ES-I3 (cell line): ENCODE measurements around the gene ZNF414.

Source experiments
- H3K36me3 ChIP-seq: 2 replicates; pipeline ENCODE4 v1.6.1; 2013; ENCODE audit warnings: mild to moderate bottlenecking, low read length, control low read depth, moderate library complexity; ENCODE audit not compliant: insufficient read depth
- H3K4me1 ChIP-seq: 2 replicates; pipeline ENCODE4 v1.6.1; 2013; ENCODE audit warnings: mild to moderate bottlenecking, control low read depth, low read length; ENCODE audit not compliant: insufficient read depth
- H3K9ac ChIP-seq: 2 replicates; pipeline ENCODE4 v1.6.1; 2013; ENCODE audit warnings: low read depth, mild to moderate bottlenecking, low read length, moderate library complexity
- H3K9me3 ChIP-seq: 2 replicates; pipeline ENCODE4 v1.6.1; 2013; ENCODE audit warnings: mild to moderate bottlenecking, low read length, moderate library complexity; ENCODE audit not compliant: control insufficient read depth, insufficient read depth

The ZNF414 gene

DNA sequence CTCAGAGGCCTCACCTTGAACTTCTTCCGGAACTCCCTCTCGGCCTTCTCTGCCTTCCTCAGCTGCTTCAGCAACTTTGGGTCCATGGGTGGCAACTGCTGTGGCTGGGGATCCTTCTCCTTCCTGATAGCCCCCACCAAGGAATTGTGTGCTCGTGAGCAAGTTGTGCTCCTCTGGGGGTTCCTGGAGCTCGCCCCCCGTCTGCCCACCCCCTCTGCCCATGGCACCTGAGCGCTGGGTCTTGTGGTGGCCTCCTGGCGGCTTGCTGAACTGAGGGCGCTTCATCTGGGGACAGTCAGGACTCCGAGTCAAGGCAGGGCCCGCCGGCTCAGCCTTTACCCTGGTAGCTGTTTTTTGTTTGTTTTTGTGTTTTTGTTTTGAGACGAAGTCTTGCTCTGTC, 23.1 kb downstream of the ZNF414 start:
- Histone ChIP-seq H3K4me1 (peaks cover 4% of the 10 kb centered on the region; the same call in 1 of the 2 replicates), H3K9ac (no peak overlapping the region), H3K9me3 (no peaks in the 10 kb centered on the region), H3K36me3 (peaks cover 7% of the 10 kb centered on the region)

DNA sequence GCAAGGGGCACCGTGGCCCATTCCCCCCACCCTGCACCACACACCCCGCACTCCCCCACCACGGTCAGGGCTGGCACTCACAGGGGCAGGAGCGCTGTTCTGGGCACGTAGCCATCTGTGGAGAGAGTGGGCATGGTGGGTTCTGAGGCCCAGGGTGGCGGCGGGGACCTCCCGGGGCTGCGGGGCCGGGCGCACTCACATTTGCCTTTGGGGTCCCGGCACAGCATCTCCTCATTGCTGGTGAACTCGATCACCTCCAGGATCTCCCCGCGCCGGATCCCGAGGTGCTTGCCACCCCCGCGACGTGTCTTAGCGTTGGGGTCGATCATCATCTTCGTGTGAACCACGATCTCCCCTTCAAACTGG, 23.6 kb downstream of the ZNF414 start:
- H3K9ac ChIP-seq: no peak overlapping the region
- no peaks in the 10 kb centered on the region for H3K9me3 ChIP-seq
- peaks cover 4% of the 10 kb centered on the region; the same call in 1 of the 2 replicates for H3K4me1 ChIP-seq
- H3K36me3 ChIP-seq: peaks cover 12% of the 10 kb centered on the region

- peaks cover 4% of the 10 kb centered on the region; the same call in 1 of the 2 replicates for H3K4me1 ChIP-seq
- no peaks in the 10 kb centered on the region for H3K9me3 ChIP-seq
- no peak overlapping the region for H3K9ac ChIP-seq
- peaks cover 18% of the 10 kb centered on the region for H3K36me3 ChIP-seq
Measured at GRCh38 chr19:8489561-8490394, 24.2 kb downstream of the ZNF414 start.

DNA sequence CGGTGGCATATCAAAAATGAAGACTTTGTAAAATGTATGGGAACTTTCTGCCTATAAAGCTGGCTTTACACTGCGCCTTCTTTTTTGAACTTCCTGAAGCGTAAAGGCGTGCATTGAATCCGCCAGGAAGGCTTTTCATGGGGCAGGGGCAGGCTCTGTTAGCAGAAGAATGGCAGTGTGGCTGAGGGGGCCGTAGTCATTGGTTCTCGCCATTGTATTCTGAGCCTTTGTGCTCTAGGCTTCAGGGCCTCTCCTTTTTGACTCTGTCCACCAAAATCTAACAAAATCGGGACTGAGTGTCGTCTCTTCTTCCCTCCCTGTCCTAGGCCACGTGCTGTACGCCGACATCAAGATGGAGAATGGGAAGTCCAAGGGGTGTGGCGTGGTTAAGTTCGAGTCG, 25.6 kb downstream of the ZNF414 start:
- H3K9ac ChIP-seq: no peak overlapping the region
- H3K4me1 ChIP-seq: no peaks in the 10 kb centered on the region
- no peaks in the 10 kb centered on the region for H3K9me3 ChIP-seq
- H3K36me3 ChIP-seq: peaks cover 18% of the 10 kb centered on the region

GRCh38 chr19:8487137-8487851, 26.7 kb downstream of the ZNF414 start:
- no peaks in the 10 kb centered on the region for H3K9me3 ChIP-seq
- no peak overlapping the region for H3K9ac ChIP-seq
- H3K4me1 ChIP-seq: no peaks in the 10 kb centered on the region
- peaks cover 26% of the 10 kb centered on the region for H3K36me3 ChIP-seq

DNA sequence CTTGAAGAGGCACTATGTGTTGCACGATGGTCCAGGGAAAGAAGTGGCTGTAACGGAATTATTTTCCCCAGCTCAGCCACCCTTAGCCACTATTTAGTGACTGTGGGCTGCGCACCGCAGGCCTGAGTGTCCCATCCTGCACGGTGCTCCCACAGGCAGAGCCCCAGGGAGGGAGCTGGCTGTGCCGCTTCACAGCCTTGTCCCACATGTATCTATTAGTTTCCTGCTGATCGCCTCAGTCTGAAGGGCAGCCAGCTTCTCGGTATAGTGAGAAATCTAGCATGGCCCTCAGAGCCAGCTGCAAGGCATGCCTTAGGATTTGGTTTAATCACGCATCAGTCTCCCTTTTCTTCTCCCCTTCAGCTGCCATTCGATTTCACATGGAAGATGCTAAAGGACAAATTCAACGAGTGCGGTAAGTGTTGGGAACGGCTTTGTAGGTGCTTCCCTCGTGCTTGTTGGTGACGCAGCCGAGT, 27.3 kb downstream of the ZNF414 start:
- Histone ChIP-seq H3K9ac (no peak overlapping the region), H3K36me3 (peaks cover 26% of the 10 kb centered on the region), H3K9me3 (no peaks in the 10 kb centered on the region), H3K4me1 (no peaks in the 10 kb centered on the region)

- Histone ChIP-seq H3K36me3 (peaks cover 26% of the 10 kb centered on the region), H3K4me1 (no peaks in the 10 kb centered on the region), H3K9ac (no peak overlapping the region), H3K9me3 (no peaks in the 10 kb centered on the region)
Measured at GRCh38 chr19:8485561-8486371, 28.2 kb downstream of the ZNF414 start.

DNA sequence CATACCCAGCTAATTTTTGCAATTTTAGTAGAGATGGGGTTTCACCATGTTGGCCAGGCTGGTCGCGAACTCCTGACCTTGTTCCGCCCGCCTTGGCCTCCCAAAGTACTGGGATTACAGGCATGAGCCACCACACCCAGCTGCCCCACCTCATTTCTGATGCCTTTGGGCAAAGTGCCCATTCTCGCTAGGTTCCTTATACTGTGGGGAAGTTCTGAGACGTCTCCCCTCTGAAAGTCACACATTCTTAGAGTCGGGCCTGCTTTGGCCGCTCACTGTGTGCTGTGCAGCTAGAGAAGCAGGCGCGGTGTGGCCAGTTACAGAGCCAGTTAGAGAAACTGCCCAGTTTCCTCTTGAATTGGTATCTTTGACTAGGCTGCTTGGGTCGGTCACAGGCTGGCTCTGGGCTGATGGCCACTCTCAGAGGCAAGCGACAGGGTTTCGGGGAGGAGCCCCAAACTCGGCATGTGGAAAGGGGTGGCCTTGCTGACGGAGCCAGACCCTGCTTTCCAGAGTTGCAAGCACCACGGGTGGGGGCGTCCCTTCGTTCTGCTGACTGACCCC, 29.6 kb downstream of the ZNF414 start:
- peaks cover 28% of the 10 kb centered on the region for H3K36me3 ChIP-seq
- H3K9ac ChIP-seq: no peak overlapping the region
- no peaks in the 10 kb centered on the region for H3K4me1 ChIP-seq
- no peaks in the 10 kb centered on the region for H3K9me3 ChIP-seq

DNA sequence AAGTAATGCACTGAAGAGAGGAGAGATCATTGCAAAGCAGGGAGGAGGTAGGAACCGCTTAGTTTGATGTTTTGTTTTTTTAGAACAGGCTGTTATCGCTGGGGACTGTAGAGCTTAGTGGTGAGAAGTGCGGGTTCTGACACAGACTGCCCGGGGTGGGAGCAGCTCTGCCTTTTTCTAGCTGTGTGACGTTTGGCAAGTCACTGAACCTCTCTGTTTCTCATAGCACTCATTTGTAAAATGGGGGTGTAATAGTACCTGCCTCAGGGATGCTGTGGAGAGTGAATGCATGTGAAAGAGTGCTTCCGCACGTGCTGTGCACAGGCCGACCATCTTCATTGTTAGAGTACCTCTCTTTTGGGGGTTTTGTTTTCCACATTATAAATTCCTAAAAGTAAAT, 30.8 kb downstream of the ZNF414 start:
- Histone ChIP-seq H3K36me3 (peaks cover 30% of the 10 kb centered on the region), H3K9me3 (no peaks in the 10 kb centered on the region), H3K9ac (no peak overlapping the region), H3K4me1 (no peaks in the 10 kb centered on the region)

DNA sequence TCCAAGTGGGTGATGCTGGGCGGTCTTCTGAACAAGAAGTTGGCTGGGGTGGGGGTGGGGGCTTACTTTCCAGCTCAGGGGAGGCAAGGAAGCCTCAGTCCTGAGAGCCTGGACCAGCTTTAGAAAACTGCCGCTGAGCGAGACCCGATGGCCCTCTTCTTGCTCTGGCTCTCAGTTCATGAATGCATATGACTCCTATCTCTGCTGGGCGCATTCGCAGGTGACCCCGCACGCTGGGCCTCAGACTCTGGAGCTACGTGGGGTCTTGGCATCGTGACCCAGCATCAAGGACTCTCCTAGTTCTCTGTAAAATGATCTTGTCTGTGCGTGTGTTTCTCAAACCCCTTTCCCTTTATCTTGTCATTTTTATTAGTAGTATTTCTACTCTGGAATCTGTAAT, 31.3 kb downstream of the ZNF414 start:
- Histone ChIP-seq H3K36me3 (peaks cover 31% of the 10 kb centered on the region), H3K4me1 (no peaks in the 10 kb centered on the region), H3K9ac (no peak overlapping the region), H3K9me3 (no peaks in the 10 kb centered on the region)

- Histone ChIP-seq H3K4me1 (no peaks in the 10 kb centered on the region), H3K9me3 (no peaks in the 10 kb centered on the region), H3K9ac (no peak overlapping the region), H3K36me3 (peaks cover 37% of the 10 kb centered on the region)
Measured at GRCh38 chr19:8481616-8482015, 32.4 kb downstream of the ZNF414 start.

GRCh38 chr19:8481201-8481600, 32.8 kb downstream of the ZNF414 start:
- Histone ChIP-seq H3K9me3 (no peaks in the 10 kb centered on the region), H3K36me3 (peaks cover 33% of the 10 kb centered on the region), H3K4me1 (no peaks in the 10 kb centered on the region), H3K9ac (no peak overlapping the region)

GRCh38 chr19:8478598-8478997, 35.4 kb downstream of the ZNF414 start:
- H3K36me3 ChIP-seq: peaks cover 38% of the 10 kb centered on the region
- no peaks in the 10 kb centered on the region for H3K4me1 ChIP-seq
- H3K9ac ChIP-seq: no peak overlapping the region
- H3K9me3 ChIP-seq: no peaks in the 10 kb centered on the region

- H3K9me3 ChIP-seq: no peaks in the 10 kb centered on the region
- peaks cover 39% of the 10 kb centered on the region for H3K36me3 ChIP-seq
- no peak overlapping the region for H3K9ac ChIP-seq
- no peaks in the 10 kb centered on the region for H3K4me1 ChIP-seq
Measured at GRCh38 chr19:8477889-8478288, 36.1 kb downstream of the ZNF414 start.
